Measurements from ENCODE around the gene NLGN1.
A peak's percentile ranks its signal among the peaks of the same experiment; 100 is the strongest.

The NLGN1 gene

DNA sequence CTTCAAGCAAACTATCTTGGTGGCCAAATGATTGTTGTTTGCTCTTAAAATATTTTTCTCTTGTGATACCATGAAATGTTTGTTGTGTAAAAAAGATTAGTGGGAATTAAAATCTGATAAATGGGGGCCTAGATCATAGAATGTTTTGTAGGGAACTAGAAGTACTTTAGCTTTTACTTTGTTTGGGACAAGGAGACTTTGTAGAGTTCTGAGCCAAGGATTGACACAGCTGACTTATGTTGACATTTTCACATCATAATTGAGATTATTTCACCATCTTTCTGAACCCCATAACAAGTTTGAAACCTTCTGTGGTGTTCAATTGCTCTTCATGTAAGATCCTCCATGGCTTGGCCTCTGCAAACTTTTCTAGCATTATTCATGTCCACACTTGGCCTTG is 235.4 kb downstream of the NLGN1 start:
- no peak overlapping the region for H3K4me3 ChIP-seq (replicated peaks; ENCODE audit: low read depth, low read length)
- TF ChIP-seq, protein P1, sequence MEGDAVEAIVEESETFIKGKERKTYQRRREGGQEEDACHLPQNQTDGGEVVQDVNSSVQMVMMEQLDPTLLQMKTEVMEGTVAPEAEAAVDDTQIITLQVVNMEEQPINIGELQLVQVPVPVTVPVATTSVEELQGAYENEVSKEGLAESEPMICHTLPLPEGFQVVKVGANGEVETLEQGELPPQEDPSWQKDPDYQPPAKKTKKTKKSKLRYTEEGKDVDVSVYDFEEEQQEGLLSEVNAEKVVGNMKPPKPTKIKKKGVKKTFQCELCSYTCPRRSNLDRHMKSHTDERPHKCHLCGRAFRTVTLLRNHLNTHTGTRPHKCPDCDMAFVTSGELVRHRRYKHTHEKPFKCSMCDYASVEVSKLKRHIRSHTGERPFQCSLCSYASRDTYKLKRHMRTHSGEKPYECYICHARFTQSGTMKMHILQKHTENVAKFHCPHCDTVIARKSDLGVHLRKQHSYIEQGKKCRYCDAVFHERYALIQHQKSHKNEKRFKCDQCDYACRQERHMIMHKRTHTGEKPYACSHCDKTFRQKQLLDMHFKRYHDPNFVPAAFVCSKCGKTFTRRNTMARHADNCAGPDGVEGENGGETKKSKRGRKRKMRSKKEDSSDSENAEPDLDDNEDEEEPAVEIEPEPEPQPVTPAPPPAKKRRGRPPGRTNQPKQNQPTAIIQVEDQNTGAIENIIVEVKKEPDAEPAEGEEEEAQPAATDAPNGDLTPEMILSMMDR (IDR thresholded peaks at IDR 0.05; ENCODE audit: insufficient read depth, low read length, poor library complexity, severe bottlenecking) = no peak
- no peaks in the 10 kb centered on the region for H3K36me3 ChIP-seq (ENCODE audit: control insufficient read depth, insufficient read depth, low read length)
- no peaks in the 10 kb centered on the region for H3K27me3 ChIP-seq (replicated peaks; ENCODE audit: control insufficient read depth, insufficient read depth, low read length)
- no peak for DNase-seq (ENCODE audit: extremely low read depth, insufficient read length)

GRCh38 chr3:173635826-173636225 is 238.3 kb downstream of the NLGN1 start:
- TF ChIP-seq, protein P1 (IDR thresholded peaks at IDR 0.05; ENCODE audit: insufficient read depth, low read length, poor library complexity, severe bottlenecking) = no peak
- H3K4me3 ChIP-seq (replicated peaks; ENCODE audit: low read depth, low read length) = no peak overlapping the region
- no peak for DNase-seq (ENCODE audit: extremely low read depth, insufficient read length)
- no peaks in the 10 kb centered on the region for H3K27me3 ChIP-seq (replicated peaks; ENCODE audit: control insufficient read depth, insufficient read depth, low read length)
- H3K36me3 ChIP-seq (ENCODE audit: control insufficient read depth, insufficient read depth, low read length) = no peaks in the 10 kb centered on the region

DNA sequence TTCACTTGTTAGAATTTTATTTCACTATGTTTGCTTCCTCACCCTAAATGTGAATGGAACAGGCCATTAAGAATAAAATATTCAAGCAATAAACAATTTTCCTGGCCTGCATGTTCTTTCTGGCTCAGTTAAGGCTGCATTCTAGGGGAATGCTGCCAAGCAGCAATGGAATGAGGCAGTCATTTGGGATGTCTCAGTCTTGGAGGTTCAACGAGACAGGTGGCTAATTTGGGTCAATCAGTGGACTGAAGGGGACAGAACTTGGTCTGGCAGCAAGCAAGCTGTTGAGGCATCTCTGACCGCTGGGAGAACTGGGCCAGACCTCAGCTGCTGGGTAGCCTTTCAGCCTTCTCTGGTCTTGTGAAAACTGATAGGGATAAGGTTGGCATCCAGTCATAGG is 241.6 kb downstream of the NLGN1 start:
- TF ChIP-seq, protein P1 (IDR thresholded peaks at IDR 0.05; ENCODE audit: insufficient read depth, low read length, poor library complexity, severe bottlenecking) = no peak
- DNase-seq (ENCODE audit: extremely low read depth, insufficient read length) = no peak
- H3K36me3 ChIP-seq (ENCODE audit: control insufficient read depth, insufficient read depth, low read length) = no peaks in the 10 kb centered on the region
- no peak overlapping the region for H3K4me3 ChIP-seq (replicated peaks; ENCODE audit: low read depth, low read length)
- H3K27me3 ChIP-seq (replicated peaks; ENCODE audit: control insufficient read depth, insufficient read depth, low read length) = no peaks in the 10 kb centered on the region

DNA sequence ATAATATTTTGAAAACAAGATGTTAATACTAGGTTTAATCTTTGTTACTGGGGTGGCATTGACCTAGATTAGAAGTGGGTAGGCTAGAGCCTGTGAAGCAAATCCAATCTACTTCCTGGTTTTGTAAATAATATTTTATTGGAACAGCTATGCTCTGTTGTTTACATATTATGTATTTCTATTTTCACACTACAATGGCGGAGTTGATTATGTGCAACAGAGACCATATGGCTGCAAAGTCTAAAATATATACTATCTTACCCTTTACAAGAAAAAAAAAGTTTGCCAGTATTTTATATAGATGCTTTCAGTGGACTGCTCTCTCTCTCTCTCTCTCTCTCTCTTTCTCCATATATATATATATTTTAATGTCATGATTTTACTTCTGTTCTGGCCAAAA is 244.2 kb downstream of the NLGN1 start:
- no peak for DNase-seq (ENCODE audit: extremely low read depth, insufficient read length)
- H3K4me3 ChIP-seq (replicated peaks; ENCODE audit: low read depth, low read length) = no peak overlapping the region
- H3K27me3 ChIP-seq (replicated peaks; ENCODE audit: control insufficient read depth, insufficient read depth, low read length) = no peaks in the 10 kb centered on the region

DNA sequence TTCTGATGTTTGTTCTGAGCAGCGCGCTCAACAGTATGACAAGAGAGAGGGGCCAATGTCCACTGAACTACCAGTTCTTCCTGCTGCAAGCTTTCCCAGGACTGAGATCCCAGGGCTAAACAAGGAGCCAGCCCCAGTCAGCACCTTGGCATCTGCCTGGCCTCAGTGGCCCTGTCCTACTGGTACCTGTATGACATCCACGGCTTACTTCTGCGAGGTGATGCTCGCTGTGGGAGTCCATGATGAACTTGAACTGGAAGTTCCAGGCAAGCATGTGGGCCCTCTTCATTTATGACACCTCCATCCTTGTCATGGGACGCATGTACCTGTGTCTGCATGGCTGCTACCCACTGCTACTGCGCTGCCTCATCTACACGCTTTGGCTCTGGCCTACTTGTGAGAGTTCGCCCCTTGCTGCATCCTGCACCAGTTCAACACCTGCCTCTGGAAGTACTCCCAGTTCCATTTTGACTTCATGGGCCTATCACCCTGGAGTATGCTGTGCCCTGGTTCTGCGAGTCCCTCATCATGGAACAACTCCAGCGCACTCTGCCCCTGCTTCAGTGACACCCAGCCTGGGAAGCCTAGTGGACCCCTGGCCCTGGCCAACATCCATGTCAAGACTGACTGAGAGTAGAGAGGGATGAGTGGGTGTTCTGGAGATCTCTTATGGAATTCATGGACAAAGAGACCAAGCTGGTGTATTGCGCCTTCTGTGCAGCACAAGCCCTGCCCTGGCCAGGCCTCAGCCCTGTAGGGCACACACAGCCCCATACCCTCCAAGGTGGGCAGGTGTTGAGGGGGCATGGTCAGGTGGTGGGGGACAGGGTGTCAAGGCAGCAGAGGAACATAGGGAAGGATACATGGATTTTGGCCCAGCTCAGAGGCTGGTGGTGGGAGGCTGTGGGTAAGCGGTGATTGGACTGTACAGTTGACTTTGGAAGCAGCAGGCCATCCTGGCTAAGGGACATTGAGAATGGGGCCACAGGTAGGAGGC is 246.8 kb downstream of the NLGN1 start:
- Histone ChIP-seq H3K36me3 (ENCODE audit: control insufficient read depth, insufficient read depth, low read length) (no peaks in the 10 kb centered on the region), H3K27me3 (replicated peaks; ENCODE audit: control insufficient read depth, insufficient read depth, low read length) (no peaks in the 10 kb centered on the region), H3K4me3 (replicated peaks; ENCODE audit: low read depth, low read length) (no peak overlapping the region)
- TF ChIP-seq, protein P1 (IDR thresholded peaks at IDR 0.05; ENCODE audit: insufficient read depth, low read length, poor library complexity, severe bottlenecking) = no peak
- peak; percentile 0 for DNase-seq (ENCODE audit: extremely low read depth, insufficient read length)

More for the DNA sequence above, 244.2 kb downstream of the NLGN1 start:
- TF ChIP-seq, protein P1 (IDR thresholded peaks at IDR 0.05; ENCODE audit: insufficient read depth, low read length, poor library complexity, severe bottlenecking) = no peak
- no peaks in the 10 kb centered on the region for H3K36me3 ChIP-seq (ENCODE audit: control insufficient read depth, insufficient read depth, low read length)

Data from GM06990 (cell line).